HFF-Myc (cell line): Measurements from ENCODE around the gene IRF2BPL.
A peak's percentile ranks its signal among the peaks of the same experiment; 100 is the strongest.

Experiments
- DNase-seq: peaks from one replicate; pipeline ENCODE4 v3.0.0-alpha.2; 2011; ENCODE audit warnings: low read depth; ENCODE audit errors: extremely low read depth
- H3K4me3 ChIP-seq: replicated peaks from 2 replicates; pipeline ENCODE4 v1.5.1; 2011; ENCODE audit warnings: low read depth, mild to moderate bottlenecking, control low read depth, low read length
- CTCF ChIP-seq: IDR thresholded peaks from 2 replicates; pipeline ENCODE4 v1.5.1; 2012; ENCODE audit warnings: mild to moderate bottlenecking, low read depth, low read length, control low read depth; ENCODE audit errors: missing control alignments

Gene IRF2BPL

GRCh38 chr14:77063571-77064171 lies 35.2 kb upstream of the IRF2BPL start:
- H3K4me3 ChIP-seq = no peak overlapping the region
- no peak for DNase-seq
- no peak for TF ChIP-seq CTCF

GRCh38 chr14:77062261-77062660 lies 33.8 kb upstream of the IRF2BPL start:
- H3K4me3 ChIP-seq = no peak overlapping the region
- DNase-seq = no peak
- TF ChIP-seq CTCF = no peak

- TF ChIP-seq CTCF = no peak
- no peak overlapping the region for H3K4me3 ChIP-seq
- DNase-seq = no peak
Observed at GRCh38 chr14:77061630-77062257, 33.2 kb upstream of the IRF2BPL start.

- DNase-seq = peak; percentile 95
- peak; percentile 33 for TF ChIP-seq CTCF
- no peak overlapping the region for H3K4me3 ChIP-seq
Observed at GRCh38 chr14:77059276-77059915, 30.9 kb upstream of the IRF2BPL start.

GRCh38 chr14:77058785-77059184 lies 30.3 kb upstream of the IRF2BPL start:
- DNase-seq = no peak
- no peak overlapping the region for H3K4me3 ChIP-seq
- no peak for TF ChIP-seq CTCF

- TF ChIP-seq CTCF = no peak
- no peak for DNase-seq
- no peak overlapping the region for H3K4me3 ChIP-seq
Observed at GRCh38 chr14:77058117-77058516, 29.6 kb upstream of the IRF2BPL start.
